Measurements from ENCODE around the gene DHRS9.
A peak's percentile ranks its signal among the peaks of the same experiment; 100 is the strongest.

DHRS9 gene

GRCh38 chr2:169087757-169088379 lies 18.5 kb downstream of the DHRS9 start:
- TF ChIP-seq CTCF (conservative IDR thresholded peaks at IDR 0.05; ENCODE audit: low read depth, low read length) = no peak
- no peak overlapping the region for H3K4me3 ChIP-seq (ENCODE audit: low read length)
- no peak for DNase-seq (ENCODE audit: low read depth)

GRCh38 chr2:169089182-169089581 lies 19.8 kb downstream of the DHRS9 start:
- no peak overlapping the region for H3K4me3 ChIP-seq (ENCODE audit: low read length)
- DNase-seq (ENCODE audit: low read depth) = no peak
- TF ChIP-seq CTCF (conservative IDR thresholded peaks at IDR 0.05; ENCODE audit: low read depth, low read length) = no peak

GRCh38 chr2:169090133-169090820 lies 20.9 kb downstream of the DHRS9 start:
- no peak for TF ChIP-seq CTCF (conservative IDR thresholded peaks at IDR 0.05; ENCODE audit: low read depth, low read length)
- H3K4me3 ChIP-seq (ENCODE audit: low read length) = no peak overlapping the region
- DNase-seq (ENCODE audit: low read depth) = no peak

- H3K4me3 ChIP-seq (ENCODE audit: low read length) = no peak overlapping the region
- DNase-seq (ENCODE audit: low read depth) = no peak
- no peak for TF ChIP-seq CTCF (conservative IDR thresholded peaks at IDR 0.05; ENCODE audit: low read depth, low read length)
These were observed 21.9 kb downstream of the DHRS9 start for GRCh38 chr2:169091256-169091655.

GRCh38 chr2:169091761-169092519 lies 22.6 kb downstream of the DHRS9 start:
- DNase-seq (ENCODE audit: low read depth) = peak; percentile 89
- no peak for TF ChIP-seq CTCF (conservative IDR thresholded peaks at IDR 0.05; ENCODE audit: low read depth, low read length)
- no peak overlapping the region for H3K4me3 ChIP-seq (ENCODE audit: low read length)

GRCh38 chr2:169093535-169093934 lies 24.2 kb downstream of the DHRS9 start:
- DNase-seq (ENCODE audit: low read depth) = no peak
- no peak overlapping the region for H3K4me3 ChIP-seq (ENCODE audit: low read length)
- no peak for TF ChIP-seq CTCF (conservative IDR thresholded peaks at IDR 0.05; ENCODE audit: low read depth, low read length)
